GM21390 (cell line): Measurements from ENCODE around the gene RAMACL.
"Not testable (repeated sequence)": the region's sequence is repeated elsewhere in the genome, so short reads cannot be mapped to it uniquely, and the experiment has no call there.

ENCODE experiments used
- ATAC-seq: cut with Tn5 transposase; IDR thresholded peaks from one replicate; pipeline ENCODE4 v1.9.1; 2021; ENCODE audit not compliant: unreplicated experiment

Gene RAMACL

DNA sequence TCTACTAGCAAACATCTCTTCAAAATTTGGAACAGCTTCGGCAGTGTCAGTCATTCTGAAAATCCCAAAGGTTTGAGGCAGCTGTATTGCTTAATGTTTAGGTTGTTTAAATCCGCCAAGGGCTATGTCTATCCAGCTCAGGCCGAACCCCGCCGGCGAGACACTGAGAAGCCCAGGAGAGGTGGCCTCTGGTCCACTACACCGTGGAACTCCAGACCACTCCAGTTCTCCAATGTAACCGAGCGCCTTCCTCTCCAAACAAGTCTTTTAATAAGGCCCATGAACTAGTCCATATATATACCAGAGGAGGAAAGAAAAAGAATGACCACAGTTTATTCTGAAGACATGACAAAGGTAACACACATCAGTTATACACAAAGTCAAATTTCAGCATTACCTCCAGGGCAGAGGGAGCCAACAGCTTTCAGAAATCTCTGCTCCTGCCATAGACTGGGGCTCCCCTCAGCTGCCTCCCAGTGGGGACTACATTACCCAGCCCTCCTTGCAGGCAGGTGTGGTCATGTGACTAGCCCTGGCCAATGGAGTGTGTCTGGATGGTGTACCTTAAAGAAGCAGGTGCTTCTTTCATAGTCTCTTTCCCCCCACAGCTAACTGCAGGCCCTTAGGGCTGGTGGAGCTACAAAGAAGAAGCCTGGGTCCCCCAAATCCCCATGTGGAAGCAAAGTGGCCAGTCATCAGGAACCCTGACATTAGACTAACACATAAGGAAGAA lies at the start of gene RAMACL:
RAMACL (minus strand) TSS at position 255 of the 733 bp plus-strand sequence; CDS start at position 54, 201 bp downstream.
- ATAC-seq: peak; percentile 61

DNA sequence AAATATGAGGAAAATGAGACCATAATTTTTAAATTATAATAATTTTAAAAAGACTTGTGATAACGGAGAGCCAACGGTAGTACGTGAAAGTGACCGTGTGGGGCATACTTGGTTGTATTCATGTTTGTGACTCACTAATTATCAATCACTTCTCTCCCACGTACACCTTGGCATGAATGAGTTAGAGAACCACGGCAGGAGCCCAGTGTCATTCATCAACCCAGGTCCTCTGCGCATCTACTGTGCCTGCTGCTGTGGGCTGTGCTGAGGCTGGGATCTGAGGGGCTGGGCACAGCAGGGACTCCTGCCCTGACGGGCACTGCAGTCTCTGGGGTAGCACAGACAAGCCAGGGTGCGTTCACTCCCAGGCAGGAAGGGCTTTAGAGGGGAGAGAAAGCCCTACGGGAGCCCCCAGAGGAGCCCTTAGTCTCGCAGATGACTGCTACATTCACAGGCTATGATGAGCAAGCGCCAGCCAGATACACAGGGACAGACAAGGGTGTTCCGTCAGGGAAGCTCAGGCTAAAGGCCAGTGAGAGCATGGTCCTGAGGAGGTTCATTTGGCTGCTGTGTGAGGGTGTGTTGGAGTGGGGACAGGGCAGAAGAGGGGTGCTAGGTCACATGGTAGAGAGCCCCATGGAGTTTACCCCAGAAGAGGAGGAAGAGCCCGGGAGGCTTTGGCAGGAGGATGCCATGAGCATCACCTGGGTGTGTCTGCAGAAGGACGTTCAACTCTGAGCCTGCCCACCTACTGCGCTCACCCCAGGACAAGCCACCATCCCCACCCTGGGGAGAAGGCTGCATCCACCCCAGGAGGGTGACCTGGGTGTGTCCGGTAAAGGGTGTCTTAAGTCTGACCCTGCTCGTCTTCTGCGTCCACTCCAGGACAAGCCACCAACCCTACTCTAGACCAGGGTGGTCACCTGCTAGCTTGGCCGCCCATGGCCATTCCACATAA lies 48.8 kb upstream of the RAMACL start:
- no peak for ATAC-seq

DNA sequence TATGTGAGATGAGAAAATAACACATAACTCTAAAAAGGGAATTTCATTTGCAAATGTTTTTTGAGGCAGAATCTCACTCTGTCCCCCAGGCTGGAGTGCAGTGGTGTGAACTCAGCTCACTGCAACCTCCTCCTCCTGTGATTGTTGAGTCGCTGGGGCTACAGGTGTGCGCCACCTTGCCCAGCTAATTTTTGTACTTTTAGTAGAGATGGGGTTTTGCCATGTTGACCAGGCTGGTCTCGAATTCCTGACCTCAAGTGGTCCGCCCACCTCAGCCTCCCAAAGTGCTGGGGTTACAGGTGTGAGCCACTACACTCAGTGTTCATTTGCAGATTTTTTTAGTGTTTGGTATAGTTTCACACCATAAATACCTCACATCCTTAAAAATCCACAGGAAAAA lies 48.1 kb upstream of the RAMACL start:
- not testable (repeated sequence) for ATAC-seq

GRCh38 chr6:166633732-166634535 lies 47.5 kb upstream of the RAMACL start:
- no peak for ATAC-seq

GRCh38 chr6:166632731-166633130 lies 46.3 kb upstream of the RAMACL start:
- ATAC-seq: no peak

DNA sequence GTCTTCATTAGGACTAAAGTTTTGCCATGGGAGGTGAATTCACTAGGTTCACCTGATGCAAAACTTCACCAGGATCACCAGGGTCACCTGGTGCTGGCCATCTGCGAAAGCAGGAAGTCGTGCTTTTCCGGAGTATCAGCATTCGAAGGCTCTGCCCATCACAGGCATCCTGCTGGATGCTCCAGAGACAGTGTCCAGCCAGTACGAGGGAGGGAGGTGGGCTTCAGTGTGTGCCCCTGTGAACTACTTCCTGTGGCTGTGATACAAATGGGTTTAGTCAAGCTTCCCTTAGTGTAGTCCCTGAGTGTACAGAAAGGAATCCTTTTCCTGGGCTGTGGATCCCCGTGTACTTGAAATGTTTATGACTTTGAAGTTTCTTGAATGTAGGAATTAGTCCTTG lies 44.0 kb upstream of the RAMACL start:
- no peak for ATAC-seq

GRCh38 chr6:166629628-166630027 lies 43.1 kb upstream of the RAMACL start:
- no peak for ATAC-seq

DNA sequence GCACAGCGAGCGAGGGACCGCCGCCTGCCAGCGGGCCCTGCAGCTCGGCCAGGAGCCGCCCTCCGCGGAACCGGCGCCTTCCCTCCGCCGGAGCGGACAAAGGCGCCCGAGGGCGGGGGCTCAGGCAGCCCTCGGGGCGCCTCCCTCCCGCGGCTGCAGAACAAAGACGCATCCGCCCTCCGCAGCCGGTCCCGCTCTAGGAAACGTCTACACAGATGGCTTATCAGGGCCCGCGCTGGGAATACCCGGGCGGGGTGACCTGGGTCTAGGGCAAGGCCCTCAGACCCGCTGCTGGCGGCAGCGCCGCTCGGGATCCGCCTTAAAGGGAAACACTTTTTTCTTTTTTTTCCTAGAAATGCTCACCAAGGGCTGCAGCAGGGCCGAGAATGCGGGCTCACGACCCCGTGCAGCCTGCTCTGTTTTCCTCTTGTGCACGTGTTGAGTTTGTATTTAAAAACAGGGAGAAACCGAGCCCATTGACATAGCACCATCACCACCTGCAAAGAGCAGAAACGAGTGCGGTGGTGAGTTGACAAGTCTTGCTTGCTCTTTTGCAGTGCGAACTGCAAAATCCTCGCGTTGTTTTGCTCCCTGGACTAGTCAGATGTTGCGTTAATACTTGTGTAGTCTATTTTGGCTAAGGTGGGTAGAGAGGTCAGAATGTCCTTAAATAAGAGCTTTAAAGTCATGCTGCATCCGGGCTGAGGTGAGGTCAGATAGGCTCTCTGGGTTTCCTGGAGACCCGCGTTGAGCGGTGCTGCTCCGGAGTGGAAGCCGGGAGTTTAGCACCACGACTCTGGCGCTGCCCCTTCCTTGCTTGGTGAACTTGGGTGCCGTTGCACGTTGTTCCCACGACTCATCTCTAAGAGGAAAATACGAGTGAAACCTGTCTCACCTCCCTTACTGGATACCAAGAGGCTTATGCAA lies 41.7 kb upstream of the RAMACL start:
- peak; percentile 20 for ATAC-seq

DNA sequence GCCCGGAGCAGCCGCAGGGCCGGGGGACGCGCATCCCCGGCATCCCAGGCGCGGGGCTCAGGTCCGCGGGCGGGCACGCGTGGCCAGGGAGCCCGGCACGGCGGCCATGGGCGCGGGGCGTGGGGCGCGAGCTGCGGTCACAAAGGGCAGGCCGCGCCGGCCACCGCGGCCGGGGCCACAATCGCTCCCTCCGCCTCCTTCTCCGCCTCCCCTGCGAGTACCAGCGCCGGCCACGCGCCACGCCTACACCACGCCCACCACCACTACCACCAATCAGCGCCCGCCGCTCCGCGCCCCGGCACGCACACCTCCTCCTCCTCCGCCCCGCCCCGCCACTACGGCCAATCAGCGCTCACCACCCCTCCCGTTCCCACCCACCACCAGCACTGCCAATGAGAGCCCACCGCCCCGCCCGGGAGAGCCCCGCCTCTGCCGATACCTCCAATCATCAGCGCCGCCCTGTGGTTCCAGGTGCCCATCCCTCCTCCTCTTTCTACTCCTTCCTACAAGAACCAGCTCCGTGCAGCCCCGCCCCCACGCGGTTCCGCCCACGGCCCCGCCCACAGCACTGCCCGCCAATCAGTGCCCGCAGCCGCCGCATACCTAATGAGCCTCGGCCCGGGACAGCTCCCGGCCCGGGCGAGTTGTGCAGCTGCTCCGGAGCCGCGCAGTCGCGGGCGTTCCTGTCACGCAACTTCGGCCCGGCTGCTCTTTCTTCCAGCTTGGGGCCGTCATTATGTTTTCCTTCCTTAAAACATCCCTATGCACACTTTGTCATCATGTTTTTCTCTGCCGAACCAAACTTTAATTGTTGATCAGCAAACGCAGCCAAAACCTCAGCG lies 40.8 kb upstream of the RAMACL start, which contains the start of gene RPS6KA2:
RPS6KA2 (minus strand) TSS at position 219 of the 842 bp plus-strand sequence. CDS start 232 bp downstream, outside the sequence.
- peak; percentile 89 for ATAC-seq

GRCh38 chr6:166626177-166627032 lies 39.9 kb upstream of the RAMACL start:
- peak; percentile 2 for ATAC-seq

GRCh38 chr6:166625356-166625755 lies 38.9 kb upstream of the RAMACL start:
- no peak for ATAC-seq

GRCh38 chr6:166624275-166624674 lies 37.8 kb upstream of the RAMACL start:
- no peak for ATAC-seq

GRCh38 chr6:166623318-166623717 lies 36.8 kb upstream of the RAMACL start:
- no peak for ATAC-seq

GRCh38 chr6:166621114-166621540 lies 34.6 kb upstream of the RAMACL start:
- ATAC-seq: no peak

DNA sequence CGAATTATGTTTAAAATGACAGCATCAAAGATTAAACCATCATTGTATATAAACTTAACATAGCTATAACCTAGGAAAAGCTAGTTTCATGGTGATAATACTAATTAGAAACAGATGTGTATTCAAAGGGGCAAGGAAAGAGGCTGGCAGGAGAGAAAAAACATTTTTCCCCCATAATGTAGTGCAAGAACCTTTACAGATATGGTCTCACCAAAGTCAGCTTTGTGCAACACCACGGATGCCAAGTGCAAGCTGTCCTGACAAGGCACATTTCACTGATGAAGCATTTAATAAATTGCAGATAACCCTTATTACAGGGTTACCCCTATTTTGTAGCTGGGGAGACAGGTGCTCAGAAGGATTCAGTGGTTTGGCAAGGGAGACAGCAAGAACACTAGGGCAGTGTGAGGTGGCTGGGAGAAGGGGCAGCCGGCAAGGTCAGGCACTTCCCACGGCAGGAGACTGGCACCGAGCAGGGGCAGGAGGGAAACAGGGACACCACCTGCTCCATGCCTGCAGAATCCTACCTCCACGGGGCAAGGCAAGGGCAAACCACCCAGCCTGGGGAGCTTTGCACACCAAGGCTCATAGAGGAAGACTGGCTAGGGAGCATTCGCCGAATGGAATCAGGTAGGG lies 34.1 kb upstream of the RAMACL start:
- ATAC-seq: no peak

DNA sequence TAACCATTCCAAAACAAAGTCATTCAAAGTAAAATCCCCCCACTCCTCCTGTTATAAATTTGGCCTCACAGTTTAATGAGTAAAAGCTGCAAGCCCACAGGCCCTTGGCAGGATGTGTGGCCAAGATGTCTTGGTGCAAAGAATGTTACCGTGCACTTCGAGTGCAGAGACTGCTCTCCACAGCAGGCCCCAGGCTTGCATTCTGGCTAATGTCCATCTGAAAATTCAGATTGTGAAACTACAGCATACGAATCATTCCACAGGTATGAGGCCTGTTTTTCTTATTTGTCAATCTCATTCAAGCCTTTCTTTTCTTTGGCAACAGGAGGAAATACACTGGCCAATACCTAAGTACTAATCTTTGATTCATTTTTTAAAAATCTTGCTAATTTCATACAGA lies 33.4 kb upstream of the RAMACL start:
- no peak for ATAC-seq
